Tibial nerve (tissue), 4 donors: ENCODE results near the gene EYA2. TPM values are rescaled to one million over a fixed set of nuclear protein-coding genes. Genes with fewer than 3 reads are reported as not detected.

Source experiments
- DNase-seq, 2 donors: peaks; one replicate each; pipeline ENCODE4 v3.0.0-alpha.2; 2019; ENCODE audit warnings: low spot score in 2 of 2
- H3K27ac ChIP-seq, 4 donors: fragments of 200-600 bp; sonication (generic) in 3 of 4; one replicate each; pipeline ENCODE4 v1.5.1; 2017 to 2019; ENCODE audit warnings: mild to moderate bottlenecking in 1 of 4
- H3K27me3 ChIP-seq, 2 donors: fragments of 200-600 bp; sonication (generic) in 1 of 2; one replicate each; pipeline versions ENCODE4 v1.5.1 to v1.6.0; 2017 to 2019
- H3K36me3 ChIP-seq, 3 donors: fragments of 200-600 bp; sonication (generic); one replicate each; pipeline ENCODE4 v1.5.1; 2018 to 2019
- H3K4me1 ChIP-seq, 4 donors: fragments of 200-600 bp; sonication (generic) in 3 of 4; one replicate each; pipeline ENCODE4 v1.5.1; 2017 to 2019
- H3K4me3 ChIP-seq, 4 donors: fragments of 200-600 bp; sonication (generic) in 3 of 4; one replicate each; pipeline ENCODE4 v1.5.1; 2017 to 2019; ENCODE audit warnings: mild to moderate bottlenecking in 1 of 4, moderate library complexity in 1 of 4
- H3K9me3 ChIP-seq, 4 donors: fragments of 200-600 bp; sonication (generic) in 3 of 4; one replicate each; pipeline ENCODE4 v1.5.1; 2017 to 2019
- CTCF ChIP-seq, 5 experiments: fragments of 200-600 bp in 3 of 5; fragments of 450-650 bp in 2 of 5; sonication (generic) in 3 of 5; IDR thresholded peaks; one replicate each; pipeline ENCODE4 v1.5.1; 2016 to 2019; ENCODE audit warnings: antibody characterized with exemption in 5 of 5, mild to moderate bottlenecking in 3 of 5, moderate library complexity in 2 of 5
- EP300 ChIP-seq, 2 donors: sonication (generic); formaldehyde crosslinking; IDR thresholded peaks; one replicate each; pipeline ENCODE4 v1.6.1; 2017; ENCODE audit warnings: antibody characterized with exemption in 2 of 2, mild to moderate bottlenecking in 1 of 2
- POLR2A ChIP-seq, 2 donors: fragments of 450-650 bp; IDR thresholded peaks; one replicate each; pipeline ENCODE4 v1.6.1; 2017; ENCODE audit warnings: antibody characterized with exemption in 2 of 2, mild to moderate bottlenecking in 2 of 2, moderate library complexity in 2 of 2
- WGBS, 2 donors: methylation state at CpG; one replicate each; pipeline ENCODE4 v1.1.5; 2018; 5-methylcytosine and 5-hydroxymethylcytosine counted together
- small RNA-seq: library from RNA; depleted of rRNA; stranded (forward); fragments of <200 nt; gene quantifications from one replicate; pipeline ENCODE3, GENCODE V24; 2016
- total RNA-seq, 4 donors: library from RNA; depleted of rRNA; stranded (reverse); fragments of >200 nt; gene quantifications; one replicate each; pipeline ENCODE4 v1.1.0, GENCODE V29; 2016

Gene EYA2
- total RNA-seq, 4 donors from 2014 or later, result 13.8 to 25.5 (median 20.2) TPM

GRCh38 chr20:47235853-47236638 lies 341.4 kb downstream of the EYA2 start:
- H3K27ac ChIP-seq, result no peak overlapping the region
- H3K27me3 ChIP-seq, result no peaks in the 10 kb centered on the region
- TF ChIP-seq EP300 (IDR thresholded peaks at IDR 0.05) (no peak), POLR2A (IDR thresholded peaks at IDR 0.05) (no peak), CTCF (IDR thresholded peaks at IDR 0.05) (no peak)
- no peak overlapping the region for H3K4me3 ChIP-seq
- H3K36me3 ChIP-seq, result peaks cover 0 to 83% (median 0%) of the 10 kb centered on the region in 3 donors
- no peaks in the 10 kb centered on the region for H3K9me3 ChIP-seq
- no peak for DNase-seq
- H3K4me1 ChIP-seq, result peaks cover 0 to 21% (median 0%) of the 10 kb centered on the region in 4 donors
- 89% methylated on average over 14 of the region's 14 CpGs for WGBS, 2 donors

GRCh38 chr20:47236639-47236900 lies 341.9 kb downstream of the EYA2 start:
- TF ChIP-seq POLR2A (IDR thresholded peaks at IDR 0.05) (no peak), CTCF (IDR thresholded peaks at IDR 0.05) (no peak), EP300 (IDR thresholded peaks at IDR 0.05) (no peak)
- Histone ChIP-seq H3K36me3 (peaks cover 0 to 87% (median 0%) of the 10 kb centered on the region in 3 donors), H3K4me1 (peaks cover 0 to 16% (median 0%) of the 10 kb centered on the region in 4 donors), H3K27me3 (no peaks in the 10 kb centered on the region), H3K4me3 (no peak overlapping the region), H3K27ac (no peak overlapping the region), H3K9me3 (no peaks in the 10 kb centered on the region)
- 75 to 83% methylated on average over 1 of the region's 1 CpG for WGBS, 2 donors
- DNase-seq, result no peak

- no peak for DNase-seq
- Histone ChIP-seq H3K27ac (no peak overlapping the region), H3K4me1 (peaks cover 0 to 12% (median 0%) of the 10 kb centered on the region in 4 donors), H3K36me3 (peaks cover 0 to 88% (median 0%) of the 10 kb centered on the region in 3 donors), H3K27me3 (no peaks in the 10 kb centered on the region), H3K4me3 (no peak overlapping the region), H3K9me3 (no peaks in the 10 kb centered on the region)
- TF ChIP-seq EP300 (IDR thresholded peaks at IDR 0.05) (no peak), CTCF (IDR thresholded peaks at IDR 0.05) (no peak), POLR2A (IDR thresholded peaks at IDR 0.05) (no peak)
- WGBS, 2 donors, result 95 to 99% methylated on average over 4 of the region's 4 CpGs
Measured at GRCh38 chr20:47237715-47238114, 343.1 kb downstream of the EYA2 start.

Small RNA genes within 50 kb of the gene (small RNA-seq; reads per million reads assigned to genes)
- not detected for gene MIR3616

Other genes starting within 250 kb of the EYA2 start
- 10 to 100 TPM in 2 of 4 donors, 1 to 10 TPM in 2; 5.7 to 11.6 (median 9.3) TPM for gene SLC13A3, start 243.4 kb upstream of the EYA2 start, total RNA-seq
- 10 to 100 TPM; 16.8 to 24.5 (median 21.9) TPM for gene TP53RK, start 205.4 kb upstream of the EYA2 start, total RNA-seq
- gene SLC2A10, start 185.2 kb upstream of the EYA2 start, total RNA-seq, result 10 to 100 TPM; 20.8 to 31.5 (median 27.3) TPM